GM19463 (cell line): Measurements from ENCODE around the gene SCFD1.
A peak's percentile ranks its signal among the peaks of the same experiment; 100 is the strongest.
"Not testable (repeated sequence)": the region's sequence is repeated elsewhere in the genome, so short reads cannot be mapped to it uniquely, and the experiment has no call there.

ENCODE experiments used
- ATAC-seq: cut with Tn5 transposase; IDR thresholded peaks from one replicate; pipeline ENCODE4 v1.9.1; 2021; ENCODE audit warnings: mild to moderate bottlenecking, moderate library complexity; ENCODE audit not compliant: unreplicated experiment

SCFD1 gene

GRCh38 chr14:30621940-30622830, at the start of gene SCFD1:
SCFD1 (plus strand) TSS chr14:30622319; CDS start chr14:30622339, 20 bp downstream.
- peak; percentile 91 for ATAC-seq

- ATAC-seq: no peak
Measured at GRCh38 chr14:30572771-30573170, 49.3 kb upstream of the SCFD1 start.

- no peak for ATAC-seq
Measured at GRCh38 chr14:30573226-30573814, 48.8 kb upstream of the SCFD1 start.

- ATAC-seq: no peak
Measured at GRCh38 chr14:30573966-30574365, 48.2 kb upstream of the SCFD1 start.

- ATAC-seq: not testable (repeated sequence)
Measured at GRCh38 chr14:30574777-30575176, 47.3 kb upstream of the SCFD1 start.

GRCh38 chr14:30576333-30576732, 45.8 kb upstream of the SCFD1 start:
- not testable (repeated sequence) for ATAC-seq

GRCh38 chr14:30580616-30581282, 41.4 kb upstream of the SCFD1 start:
- no peak for ATAC-seq

GRCh38 chr14:30581283-30581625, 40.9 kb upstream of the SCFD1 start:
- no peak for ATAC-seq

GRCh38 chr14:30582376-30582775, 39.7 kb upstream of the SCFD1 start:
- ATAC-seq: no peak

- ATAC-seq: no peak
Measured at GRCh38 chr14:30584058-30584630, 38.0 kb upstream of the SCFD1 start.

GRCh38 chr14:30585204-30585603, 36.9 kb upstream of the SCFD1 start:
- ATAC-seq: no peak

GRCh38 chr14:30587141-30587540, 35.0 kb upstream of the SCFD1 start:
- ATAC-seq: no peak

- ATAC-seq: no peak
Measured at GRCh38 chr14:30588873-30589272, 33.2 kb upstream of the SCFD1 start.

GRCh38 chr14:30596935-30597334, 25.2 kb upstream of the SCFD1 start:
- ATAC-seq: no peak

GRCh38 chr14:30597504-30597903, 24.6 kb upstream of the SCFD1 start:
- ATAC-seq: no peak

GRCh38 chr14:30600922-30601918, 20.9 kb upstream of the SCFD1 start:
- ATAC-seq: no peak

GRCh38 chr14:30603402-30603801, 18.7 kb upstream of the SCFD1 start:
- no peak for ATAC-seq

- not testable (repeated sequence) for ATAC-seq
Measured at GRCh38 chr14:30604696-30605095, 17.4 kb upstream of the SCFD1 start.

GRCh38 chr14:30607156-30607780, 14.9 kb upstream of the SCFD1 start:
- ATAC-seq: no peak

- no peak for ATAC-seq
Measured at GRCh38 chr14:30608533-30609006, 13.5 kb upstream of the SCFD1 start.
